Measurements from ENCODE around the gene TNF.

TNF gene

DNA sequence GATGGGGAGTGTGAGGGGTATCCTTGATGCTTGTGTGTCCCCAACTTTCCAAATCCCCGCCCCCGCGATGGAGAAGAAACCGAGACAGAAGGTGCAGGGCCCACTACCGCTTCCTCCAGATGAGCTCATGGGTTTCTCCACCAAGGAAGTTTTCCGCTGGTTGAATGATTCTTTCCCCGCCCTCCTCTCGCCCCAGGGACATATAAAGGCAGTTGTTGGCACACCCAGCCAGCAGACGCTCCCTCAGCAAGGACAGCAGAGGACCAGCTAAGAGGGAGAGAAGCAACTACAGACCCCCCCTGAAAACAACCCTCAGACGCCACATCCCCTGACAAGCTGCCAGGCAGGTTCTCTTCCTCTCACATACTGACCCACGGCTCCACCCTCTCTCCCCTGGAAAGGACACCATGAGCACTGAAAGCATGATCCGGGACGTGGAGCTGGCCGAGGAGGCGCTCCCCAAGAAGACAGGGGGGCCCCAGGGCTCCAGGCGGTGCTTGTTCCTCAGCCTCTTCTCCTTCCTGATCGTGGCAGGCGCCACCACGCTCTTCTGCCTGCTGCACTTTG, at the start of gene TNF:
TSS of gene TNF (plus strand) at position 231 of the 567 bp plus-strand sequence. CDS start at position 408, 177 bp downstream.
- CTCF ChIA-PET, result interaction anchor here (0.9 to 54.8 kb wide), 5 partner anchors 11 to 231 kb away, joined by 3 to 2725 read pairs (median 7); partner anchors contain the start of genes ATP6V1G2, DDX39B, LSM2 and LST1
- DNase-seq (ENCODE audit: extremely low spot score), result peak; percentile 81
- TF ChIP-seq, protein P1, sequence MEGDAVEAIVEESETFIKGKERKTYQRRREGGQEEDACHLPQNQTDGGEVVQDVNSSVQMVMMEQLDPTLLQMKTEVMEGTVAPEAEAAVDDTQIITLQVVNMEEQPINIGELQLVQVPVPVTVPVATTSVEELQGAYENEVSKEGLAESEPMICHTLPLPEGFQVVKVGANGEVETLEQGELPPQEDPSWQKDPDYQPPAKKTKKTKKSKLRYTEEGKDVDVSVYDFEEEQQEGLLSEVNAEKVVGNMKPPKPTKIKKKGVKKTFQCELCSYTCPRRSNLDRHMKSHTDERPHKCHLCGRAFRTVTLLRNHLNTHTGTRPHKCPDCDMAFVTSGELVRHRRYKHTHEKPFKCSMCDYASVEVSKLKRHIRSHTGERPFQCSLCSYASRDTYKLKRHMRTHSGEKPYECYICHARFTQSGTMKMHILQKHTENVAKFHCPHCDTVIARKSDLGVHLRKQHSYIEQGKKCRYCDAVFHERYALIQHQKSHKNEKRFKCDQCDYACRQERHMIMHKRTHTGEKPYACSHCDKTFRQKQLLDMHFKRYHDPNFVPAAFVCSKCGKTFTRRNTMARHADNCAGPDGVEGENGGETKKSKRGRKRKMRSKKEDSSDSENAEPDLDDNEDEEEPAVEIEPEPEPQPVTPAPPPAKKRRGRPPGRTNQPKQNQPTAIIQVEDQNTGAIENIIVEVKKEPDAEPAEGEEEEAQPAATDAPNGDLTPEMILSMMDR (IDR thresholded peaks at IDR 0.05; ENCODE audit: control extremely low read depth, extremely low read depth, low read depth, missing control alignments), result no peak
- POLR2A ChIA-PET, result interaction anchor here (0.5 to 7.1 kb wide), 24 partner anchors 9 to 670 kb away, joined by 3 to 94 read pairs (median 4); partner anchors contain the start of genes ATP6V1G2, BAG6, DDX39B and LST1

DNA sequence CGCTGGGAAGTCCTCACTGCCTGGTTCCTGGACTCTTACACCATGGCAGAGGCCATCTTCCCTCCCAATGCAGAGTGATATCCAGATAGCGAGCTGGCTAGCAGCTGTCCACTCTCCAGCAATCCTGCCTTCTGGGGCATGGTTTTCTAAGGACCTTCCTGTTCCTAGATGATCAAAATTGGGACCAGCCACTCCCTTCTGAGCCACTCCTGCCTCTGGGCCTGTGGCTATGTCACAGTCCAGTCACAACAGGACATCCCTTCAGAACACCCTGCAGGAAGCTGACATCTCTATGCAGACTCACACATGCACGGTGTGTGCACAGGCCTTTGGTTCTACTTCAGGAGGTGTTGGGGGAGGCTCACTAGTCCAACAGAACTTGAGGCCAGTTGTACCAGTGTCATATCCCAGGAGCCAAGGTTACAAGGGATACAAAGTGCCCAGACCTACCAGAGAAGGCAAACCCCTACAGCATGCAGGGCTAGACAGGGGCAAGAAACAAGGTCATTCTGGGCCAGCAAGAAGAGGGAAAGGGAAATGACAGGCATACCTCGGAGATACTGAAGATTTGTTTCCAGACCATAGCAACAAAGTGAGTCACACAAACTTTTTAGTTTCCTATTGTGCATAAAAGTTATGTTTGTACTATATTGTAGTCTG, 49.3 kb upstream of the TNF start:
- DNase-seq (ENCODE audit: extremely low spot score), result no peak
- ChIA-PET POLR2A (interaction anchor here (1.1 kb wide), 1 partner anchor 9 kb away, joined by 4 read pairs; no protein-coding TSS in a partner anchor), CTCF (interaction anchor here (1.6 to 2.0 kb wide), 2 partner anchors 31 to 33 kb away, joined by 3 to 5 read pairs; no protein-coding TSS in a partner anchor)
- TF ChIP-seq, protein P1 (IDR thresholded peaks at IDR 0.05; ENCODE audit: control extremely low read depth, extremely low read depth, low read depth, missing control alignments), result no peak

DNA sequence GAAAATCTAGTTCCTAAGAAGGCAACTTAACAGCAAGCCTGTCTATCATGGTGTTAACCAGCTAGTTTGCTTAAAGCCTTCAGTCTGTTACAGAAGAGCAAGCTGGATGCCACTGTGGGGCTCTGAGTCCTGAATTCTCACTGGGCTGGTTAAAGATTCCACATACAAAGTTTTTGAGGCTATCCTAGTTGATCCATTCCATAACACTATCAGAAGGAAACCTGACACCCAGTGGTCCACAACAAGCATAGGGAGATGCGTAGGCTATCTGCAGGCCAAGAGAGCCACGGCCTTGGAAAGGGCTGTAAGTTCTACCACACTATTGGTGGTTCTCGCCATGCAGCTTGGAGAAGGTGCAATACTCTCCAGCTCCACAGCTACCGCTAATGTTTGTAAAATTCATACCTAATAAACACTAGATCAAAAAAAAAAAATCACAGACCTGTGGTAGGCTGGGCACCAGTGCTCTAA, 47.0 kb upstream of the TNF start:
- TF ChIP-seq, protein P1 (IDR thresholded peaks at IDR 0.05; ENCODE audit: control extremely low read depth, extremely low read depth, low read depth, missing control alignments), result no peak
- ChIA-PET POLR2A (interaction anchor here (0.7 to 3.4 kb wide), 9 partner anchors 10 to 287 kb away, joined by 3 to 14 read pairs (median 4); partner anchors contain the start of genes DDX39B, HSPA1L and NFKBIL1), CTCF (interaction anchor here (0.8 to 2.2 kb wide), 5 partner anchors 10 to 70 kb away, joined by 3 to 9 read pairs (median 3); partner anchors contain the start of gene DDX39B)
- DNase-seq (ENCODE audit: extremely low spot score), result no peak

DNA sequence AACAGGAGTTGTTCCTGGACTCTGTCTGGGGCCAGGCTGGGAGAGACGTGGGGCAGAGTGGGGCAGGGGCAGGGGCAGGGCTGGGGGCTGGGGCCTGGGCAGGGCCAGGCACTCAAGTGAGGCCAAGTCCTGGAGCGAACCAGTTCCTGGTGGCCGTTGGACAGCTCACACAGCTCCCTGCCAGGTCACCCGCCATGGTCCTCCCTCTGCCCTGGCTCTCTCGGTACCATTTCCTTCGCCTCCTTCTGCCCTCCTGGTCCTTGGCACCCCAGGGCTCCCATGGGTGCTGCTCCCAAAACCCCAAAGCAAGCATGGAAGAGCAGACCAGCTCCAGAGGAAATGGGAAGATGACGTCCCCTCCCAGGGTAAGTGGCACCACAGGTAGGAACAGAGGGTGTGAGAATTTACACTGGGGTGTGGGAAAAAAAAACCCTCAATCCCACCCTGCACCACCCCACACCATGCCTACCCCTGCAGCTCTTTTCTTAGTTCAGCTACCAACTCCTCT, 46.5 kb upstream of the TNF start, which contains the start of gene MCCD1:
TSS of gene MCCD1 (plus strand) at position 142 of the 508 bp plus-strand sequence. CDS start at position 195, 53 bp downstream.
- TF ChIP-seq, protein P1 (IDR thresholded peaks at IDR 0.05; ENCODE audit: control extremely low read depth, extremely low read depth, low read depth, missing control alignments), result no peak
- CTCF ChIA-PET, result interaction anchor here (1.7 to 2.2 kb wide), 2 partner anchors 12 to 70 kb away, joined by 9 read pairs; partner anchors contain the start of gene DDX39B
- DNase-seq (ENCODE audit: extremely low spot score), result no peak
- POLR2A ChIA-PET, result interaction anchor here (0.5 to 3.4 kb wide), 7 partner anchors 10 to 1726 kb away, joined by 3 to 14 read pairs (median 4); partner anchors contain the start of gene DDX39B

DNA sequence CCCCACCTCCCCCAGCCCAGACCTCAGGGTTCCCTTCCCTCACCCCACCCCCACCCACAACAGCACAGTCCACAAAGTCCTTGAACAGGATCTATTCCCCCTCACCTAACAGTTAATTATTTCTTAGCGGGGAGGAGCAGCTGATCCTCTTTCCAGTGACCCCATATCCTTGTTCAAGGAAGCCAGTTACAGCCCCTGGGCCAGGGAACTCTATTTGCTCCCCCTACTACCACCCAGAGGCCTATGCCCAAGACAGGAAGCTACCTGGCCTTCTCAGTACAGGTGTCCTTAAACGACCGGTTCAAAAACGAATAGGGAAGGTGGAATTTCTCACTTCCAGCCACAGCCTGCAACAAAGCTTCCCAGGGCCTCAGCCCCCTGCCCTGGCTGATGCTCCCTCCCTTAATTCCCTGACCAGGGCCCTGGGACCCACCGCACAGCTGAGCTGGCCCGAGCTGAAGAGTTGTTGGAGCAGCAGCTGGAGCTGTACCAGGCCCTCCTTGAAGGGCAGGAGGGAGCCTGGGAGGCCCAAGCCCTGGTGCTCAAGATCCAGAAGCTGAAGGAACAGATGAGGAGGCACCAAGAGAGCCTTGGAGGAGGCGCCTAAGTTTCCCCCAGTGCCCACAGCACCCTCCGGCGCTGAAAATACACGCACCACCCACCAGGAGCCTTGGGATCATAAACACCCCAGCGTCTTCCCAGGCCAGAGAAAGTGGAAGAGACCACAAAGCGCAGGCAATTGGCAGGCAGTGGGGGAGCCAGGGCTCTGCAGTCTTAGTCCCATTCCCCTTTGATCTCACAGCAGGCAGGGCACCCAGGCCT, 45.8 kb upstream of the TNF start:
- CTCF ChIA-PET, result interaction anchor here (2.2 kb wide), 1 partner anchor 11 kb away, joined by 9 read pairs; the partner anchor contains the start of gene DDX39B
- no peak for DNase-seq (ENCODE audit: extremely low spot score)
- TF ChIP-seq, protein P1 (IDR thresholded peaks at IDR 0.05; ENCODE audit: control extremely low read depth, extremely low read depth, low read depth, missing control alignments), result no peak
- POLR2A ChIA-PET, result interaction anchor here (0.5 to 3.4 kb wide), 5 partner anchors 10 to 1726 kb away, joined by 3 to 14 read pairs (median 4); partner anchors contain the start of gene DDX39B

Measured in GM10248 (cell line).